ENCODE data around the gene MED15.
"Not testable (repeated sequence)": the region's sequence is repeated elsewhere in the genome, so short reads cannot be mapped to it uniquely, and the experiment has no call there.

The MED15 gene

DNA sequence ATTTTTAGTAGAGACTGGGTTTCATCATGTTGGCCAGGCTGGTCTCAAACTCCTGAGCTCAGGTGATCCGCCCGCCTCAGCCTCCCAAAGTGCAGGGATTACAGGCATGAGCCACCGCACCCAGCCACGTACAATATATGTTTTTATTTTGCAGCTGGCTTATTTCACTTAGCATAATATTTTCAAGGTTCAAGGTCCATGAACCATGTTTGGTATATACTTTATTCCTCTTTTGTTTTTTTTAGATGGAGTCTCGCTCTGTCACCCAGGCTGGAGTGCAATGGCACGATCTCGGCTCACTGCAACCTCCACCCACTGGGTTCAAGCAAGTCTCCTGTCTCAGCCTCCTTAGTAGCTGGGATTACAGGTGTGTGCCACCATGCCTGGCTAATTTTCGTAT is 31.5 kb downstream of the MED15 start:
- not testable (repeated sequence) for H3K4me2 ChIP-seq (ENCODE audit: low read length); H3K9ac ChIP-seq (ENCODE audit: low read depth, low read length); H3K27me3 ChIP-seq (ENCODE audit: control insufficient read depth, insufficient read depth, low read length); H3K9me3 ChIP-seq (replicated peaks; ENCODE audit: low read length); H3K4me3 ChIP-seq (ENCODE audit: low read length)
- peaks cover 45% of the 10 kb centered on the region for H3K36me3 ChIP-seq (ENCODE audit: insufficient read depth, low read length)
- H3K4me1 ChIP-seq (ENCODE audit: control insufficient read depth, insufficient read depth, low read length): peaks cover 15% of the 10 kb centered on the region

DNA sequence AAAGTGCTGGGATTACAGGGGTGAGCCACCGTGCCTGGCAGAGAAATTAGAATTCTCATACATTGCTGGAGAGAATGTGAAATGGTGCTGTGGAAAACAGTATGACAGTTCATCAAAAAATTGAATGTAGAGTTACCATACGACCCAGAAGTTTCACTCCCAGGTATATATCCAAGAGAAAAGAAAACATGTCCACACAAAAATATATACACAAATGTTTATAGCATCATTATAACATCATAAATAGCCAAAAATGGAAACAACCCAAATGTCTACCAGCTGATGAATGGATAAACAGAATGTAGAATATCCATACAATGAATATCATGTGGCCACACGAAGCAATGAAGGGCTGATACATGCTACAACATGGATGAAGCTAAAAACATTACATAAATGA is 34.6 kb downstream of the MED15 start:
- Histone ChIP-seq H3K27me3 (ENCODE audit: control insufficient read depth, insufficient read depth, low read length) (no peaks in the 10 kb centered on the region), H3K9ac (ENCODE audit: low read depth, low read length) (no peak overlapping the region), H3K4me2 (ENCODE audit: low read length) (no peak overlapping the region), H3K4me3 (ENCODE audit: low read length) (no peak overlapping the region), H3K4me1 (ENCODE audit: control insufficient read depth, insufficient read depth, low read length) (peaks cover 21% of the 10 kb centered on the region), H3K9me3 (replicated peaks; ENCODE audit: low read length) (no peaks in the 10 kb centered on the region), H3K36me3 (ENCODE audit: insufficient read depth, low read length) (peaks cover 44% of the 10 kb centered on the region)

DNA sequence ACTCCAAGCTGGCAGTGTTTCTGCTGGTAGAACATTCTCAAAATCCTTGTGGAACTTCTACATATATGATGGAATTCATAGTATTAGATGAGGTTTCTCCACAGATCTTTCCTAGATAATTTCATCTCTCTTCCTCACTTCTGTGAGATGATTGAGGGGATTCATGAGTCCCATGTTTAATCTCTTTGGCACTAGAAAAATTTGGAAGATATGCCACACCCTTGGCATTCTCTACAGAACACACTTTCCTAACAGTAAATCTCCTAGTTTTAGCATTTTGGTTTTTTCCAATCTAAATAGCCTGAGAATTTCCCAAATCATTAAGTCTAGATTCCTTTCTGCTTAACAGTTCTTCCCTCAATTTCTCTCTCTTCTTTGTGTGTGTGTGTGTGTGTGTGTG is 35.3 kb downstream of the MED15 start:
- no peak overlapping the region for H3K4me3 ChIP-seq (ENCODE audit: low read length)
- no peak overlapping the region for H3K9ac ChIP-seq (ENCODE audit: low read depth, low read length)
- H3K9me3 ChIP-seq (replicated peaks; ENCODE audit: low read length): no peaks in the 10 kb centered on the region
- peaks cover 23% of the 10 kb centered on the region for H3K4me1 ChIP-seq (ENCODE audit: control insufficient read depth, insufficient read depth, low read length)
- H3K27me3 ChIP-seq (ENCODE audit: control insufficient read depth, insufficient read depth, low read length): no peaks in the 10 kb centered on the region
- H3K4me2 ChIP-seq (ENCODE audit: low read length): no peak overlapping the region
- peaks cover 37% of the 10 kb centered on the region for H3K36me3 ChIP-seq (ENCODE audit: insufficient read depth, low read length)

DNA sequence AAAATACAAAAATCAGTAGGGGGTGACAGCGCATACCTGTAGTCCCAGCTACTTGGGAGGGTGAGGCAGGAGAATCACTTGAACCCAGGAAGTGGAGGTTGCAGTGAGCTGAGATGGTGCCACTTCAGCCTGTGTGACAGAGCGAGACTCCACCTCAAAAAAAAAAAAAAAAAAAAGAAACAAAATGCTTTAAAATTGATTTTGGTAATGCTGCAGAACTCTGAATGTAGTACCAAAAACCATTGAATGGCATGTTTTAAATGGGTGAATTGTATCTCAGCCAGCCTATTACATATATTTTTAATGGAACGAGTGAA is 37.9 kb downstream of the MED15 start:
- peaks cover 20% of the 10 kb centered on the region for H3K36me3 ChIP-seq (ENCODE audit: insufficient read depth, low read length)
- peaks cover 42% of the 10 kb centered on the region for H3K4me1 ChIP-seq (ENCODE audit: control insufficient read depth, insufficient read depth, low read length)
- H3K4me3 ChIP-seq (ENCODE audit: low read length); H3K4me2 ChIP-seq (ENCODE audit: low read length); H3K9ac ChIP-seq (ENCODE audit: low read depth, low read length); H3K27me3 ChIP-seq (ENCODE audit: control insufficient read depth, insufficient read depth, low read length); H3K9me3 ChIP-seq (replicated peaks; ENCODE audit: low read length): not testable (repeated sequence)

DNA sequence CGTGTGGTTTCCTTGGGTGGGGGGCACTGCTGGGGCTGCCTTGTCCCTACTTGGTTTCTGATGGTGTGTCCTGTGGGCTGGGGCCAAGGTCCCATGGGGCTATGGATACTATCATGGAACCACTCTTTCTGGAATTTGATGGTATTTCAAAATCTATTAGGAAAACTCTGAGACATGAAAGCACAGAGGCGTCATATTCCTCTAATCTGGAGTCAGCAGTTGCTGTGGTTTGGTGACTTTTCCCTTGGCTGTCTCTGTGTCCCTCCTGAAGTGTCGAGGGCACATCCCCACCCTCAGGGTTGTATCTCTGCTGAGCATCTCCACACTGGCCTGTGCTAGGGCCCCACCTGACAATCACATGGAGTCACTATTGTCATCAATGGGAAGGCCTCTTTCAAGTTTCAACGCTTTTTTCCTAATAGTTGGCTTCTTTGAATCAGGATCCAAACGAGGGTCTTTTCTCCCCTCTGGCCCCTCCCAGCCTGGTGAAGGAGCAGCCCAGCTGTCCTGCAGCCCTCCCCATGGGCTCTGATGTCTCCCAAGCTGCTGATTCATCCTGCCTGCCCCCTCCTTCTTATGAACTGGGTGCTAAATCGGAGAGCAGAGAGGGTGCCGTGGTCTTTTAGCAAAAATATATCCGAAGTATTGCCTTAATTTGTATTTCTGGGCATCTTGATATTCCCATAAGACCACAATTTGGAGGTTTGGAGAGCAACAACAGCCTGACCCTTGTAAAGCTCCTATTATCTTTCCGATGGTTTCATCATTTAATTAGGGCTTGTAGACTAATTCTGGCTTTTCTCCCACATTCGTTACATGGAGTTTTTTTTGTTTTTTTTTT is 38.5 kb downstream of the MED15 start:
- Histone ChIP-seq H3K4me1 (ENCODE audit: control insufficient read depth, insufficient read depth, low read length) (peaks cover 49% of the 10 kb centered on the region), H3K4me2 (ENCODE audit: low read length) (peak overlapping the region; percentile 44), H3K36me3 (ENCODE audit: insufficient read depth, low read length) (peaks cover 15% of the 10 kb centered on the region), H3K9me3 (replicated peaks; ENCODE audit: low read length) (no peaks in the 10 kb centered on the region), H3K27me3 (ENCODE audit: control insufficient read depth, insufficient read depth, low read length) (no peaks in the 10 kb centered on the region), H3K4me3 (ENCODE audit: low read length) (no peak overlapping the region), H3K9ac (ENCODE audit: low read depth, low read length) (no peak overlapping the region)

DNA sequence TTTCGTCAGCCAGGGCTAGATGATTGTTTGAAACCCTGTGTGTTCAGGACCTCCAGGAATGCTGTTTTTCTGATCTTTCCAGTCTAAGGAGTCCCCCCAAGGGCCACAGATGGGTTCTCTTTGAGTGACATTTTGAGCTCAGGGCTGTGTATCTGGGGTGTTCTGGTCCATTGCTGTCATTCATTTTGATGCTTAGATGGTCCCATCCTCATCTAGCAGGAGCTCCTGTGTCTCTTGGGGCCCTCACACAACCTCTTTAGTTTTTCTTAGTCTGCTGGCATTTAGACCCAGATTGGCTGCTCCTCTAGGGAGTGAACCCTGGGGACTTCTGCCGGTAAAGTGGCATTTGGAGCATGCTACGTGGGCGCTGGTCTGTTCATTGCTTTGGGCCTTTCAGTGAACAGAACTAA is 39.1 kb downstream of the MED15 start:
- H3K36me3 ChIP-seq (ENCODE audit: insufficient read depth, low read length): peaks cover 16% of the 10 kb centered on the region
- H3K4me1 ChIP-seq (ENCODE audit: control insufficient read depth, insufficient read depth, low read length): peaks cover 55% of the 10 kb centered on the region
- H3K4me3 ChIP-seq (ENCODE audit: low read length): no peak overlapping the region

DNA sequence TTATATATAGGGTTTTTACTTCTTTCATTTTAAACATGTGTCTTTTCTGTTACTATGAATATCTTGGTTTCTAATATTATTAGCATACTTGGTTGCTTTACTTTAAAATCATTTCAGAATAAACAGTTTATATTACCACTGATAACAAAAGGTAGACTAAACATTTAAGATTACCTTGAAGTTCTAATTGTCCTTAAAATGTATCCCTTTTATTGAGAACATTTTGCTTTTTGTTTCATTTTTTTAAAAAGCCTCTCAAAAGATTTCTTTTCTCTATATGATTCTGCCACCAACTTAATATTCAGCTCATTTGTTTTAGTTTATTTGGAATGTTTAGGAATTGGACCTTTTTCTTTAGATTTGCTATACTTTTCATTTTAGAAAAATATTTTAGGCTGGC is 39.6 kb downstream of the MED15 start:
- H3K27me3 ChIP-seq (ENCODE audit: control insufficient read depth, insufficient read depth, low read length): no peaks in the 10 kb centered on the region
- no peaks in the 10 kb centered on the region for H3K9me3 ChIP-seq (replicated peaks; ENCODE audit: low read length)
- peaks cover 18% of the 10 kb centered on the region for H3K36me3 ChIP-seq (ENCODE audit: insufficient read depth, low read length)
- H3K4me3 ChIP-seq (ENCODE audit: low read length): no peak overlapping the region
- peak overlapping the region; percentile 32 for H3K9ac ChIP-seq (ENCODE audit: low read depth, low read length)
- H3K4me2 ChIP-seq (ENCODE audit: low read length): peak overlapping the region; percentile 44
- H3K4me1 ChIP-seq (ENCODE audit: control insufficient read depth, insufficient read depth, low read length): peaks cover 60% of the 10 kb centered on the region

More for the DNA sequence above, 39.1 kb downstream of the MED15 start:
- Histone ChIP-seq H3K4me2 (ENCODE audit: low read length) (peak overlapping the region; percentile 44), H3K9ac (ENCODE audit: low read depth, low read length) (no peak overlapping the region), H3K9me3 (replicated peaks; ENCODE audit: low read length) (no peaks in the 10 kb centered on the region), H3K27me3 (ENCODE audit: control insufficient read depth, insufficient read depth, low read length) (no peaks in the 10 kb centered on the region)

DNA sequence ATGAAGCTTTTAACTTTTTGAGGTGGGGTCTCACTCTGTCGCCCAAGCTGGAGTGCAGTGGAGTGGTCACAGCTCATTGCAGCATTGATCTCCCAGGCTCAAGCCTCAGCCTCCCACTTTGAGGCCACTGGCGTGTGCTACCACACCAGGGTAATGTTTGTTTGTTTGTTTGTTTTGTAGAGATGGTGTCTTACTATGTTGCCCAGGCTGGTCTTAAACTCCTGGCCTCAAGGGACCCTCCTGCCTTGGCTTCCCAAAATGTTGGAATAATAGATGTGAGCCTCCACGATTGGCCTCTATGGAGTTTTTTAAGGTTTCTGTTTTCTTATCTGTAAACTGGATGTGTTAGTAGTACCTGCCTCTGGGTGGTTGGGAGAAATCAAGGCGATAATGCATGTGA is 41.4 kb downstream of the MED15 start:
- no peaks in the 10 kb centered on the region for H3K9me3 ChIP-seq (replicated peaks; ENCODE audit: low read length)
- H3K9ac ChIP-seq (ENCODE audit: low read depth, low read length): no peak overlapping the region
- peaks cover 24% of the 10 kb centered on the region for H3K36me3 ChIP-seq (ENCODE audit: insufficient read depth, low read length)
- H3K27me3 ChIP-seq (ENCODE audit: control insufficient read depth, insufficient read depth, low read length): no peaks in the 10 kb centered on the region
- peaks cover 74% of the 10 kb centered on the region for H3K4me1 ChIP-seq (ENCODE audit: control insufficient read depth, insufficient read depth, low read length)
- peak overlapping the region; percentile 33 for H3K4me2 ChIP-seq (ENCODE audit: low read length)
- H3K4me3 ChIP-seq (ENCODE audit: low read length): no peak overlapping the region

DNA sequence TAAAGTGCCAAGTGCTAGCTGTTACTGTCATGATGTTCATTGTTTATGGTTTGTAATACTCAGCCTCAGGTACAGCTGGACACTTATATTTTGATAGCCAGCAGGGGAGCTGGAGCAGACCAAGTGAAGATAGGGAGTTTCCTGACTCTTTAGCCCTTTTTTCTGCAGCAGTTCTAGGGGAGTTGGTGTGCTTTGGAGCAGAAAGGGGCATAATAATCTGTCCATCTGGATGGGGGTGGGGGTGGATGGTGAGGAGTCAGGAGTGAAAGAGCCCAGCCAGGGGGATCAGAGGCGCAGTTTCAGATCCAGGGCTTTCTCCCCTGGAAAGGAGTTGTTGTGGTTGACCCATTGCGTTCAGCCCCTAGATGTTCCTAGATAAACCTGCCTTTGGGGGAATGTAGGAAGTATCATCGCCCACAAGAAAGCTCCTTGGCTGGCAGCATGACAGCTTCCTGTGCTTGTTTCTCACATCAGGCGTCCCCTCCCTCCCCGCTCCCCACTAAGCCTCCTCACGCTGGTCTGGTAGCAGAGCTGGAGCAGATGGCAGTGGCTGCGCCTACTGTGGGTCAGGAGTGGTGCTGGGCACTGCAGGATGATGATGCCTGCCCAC is 41.9 kb downstream of the MED15 start:
- peaks cover 25% of the 10 kb centered on the region for H3K36me3 ChIP-seq (ENCODE audit: insufficient read depth, low read length)
- H3K4me2 ChIP-seq (ENCODE audit: low read length): peak overlapping the region; percentile 33
- peaks cover 79% of the 10 kb centered on the region for H3K4me1 ChIP-seq (ENCODE audit: control insufficient read depth, insufficient read depth, low read length)
- H3K9me3 ChIP-seq (replicated peaks; ENCODE audit: low read length): no peaks in the 10 kb centered on the region
- H3K9ac ChIP-seq (ENCODE audit: low read depth, low read length): peak overlapping the region; percentile 71
- no peak overlapping the region for H3K4me3 ChIP-seq (ENCODE audit: low read length)
- no peaks in the 10 kb centered on the region for H3K27me3 ChIP-seq (ENCODE audit: control insufficient read depth, insufficient read depth, low read length)

DNA sequence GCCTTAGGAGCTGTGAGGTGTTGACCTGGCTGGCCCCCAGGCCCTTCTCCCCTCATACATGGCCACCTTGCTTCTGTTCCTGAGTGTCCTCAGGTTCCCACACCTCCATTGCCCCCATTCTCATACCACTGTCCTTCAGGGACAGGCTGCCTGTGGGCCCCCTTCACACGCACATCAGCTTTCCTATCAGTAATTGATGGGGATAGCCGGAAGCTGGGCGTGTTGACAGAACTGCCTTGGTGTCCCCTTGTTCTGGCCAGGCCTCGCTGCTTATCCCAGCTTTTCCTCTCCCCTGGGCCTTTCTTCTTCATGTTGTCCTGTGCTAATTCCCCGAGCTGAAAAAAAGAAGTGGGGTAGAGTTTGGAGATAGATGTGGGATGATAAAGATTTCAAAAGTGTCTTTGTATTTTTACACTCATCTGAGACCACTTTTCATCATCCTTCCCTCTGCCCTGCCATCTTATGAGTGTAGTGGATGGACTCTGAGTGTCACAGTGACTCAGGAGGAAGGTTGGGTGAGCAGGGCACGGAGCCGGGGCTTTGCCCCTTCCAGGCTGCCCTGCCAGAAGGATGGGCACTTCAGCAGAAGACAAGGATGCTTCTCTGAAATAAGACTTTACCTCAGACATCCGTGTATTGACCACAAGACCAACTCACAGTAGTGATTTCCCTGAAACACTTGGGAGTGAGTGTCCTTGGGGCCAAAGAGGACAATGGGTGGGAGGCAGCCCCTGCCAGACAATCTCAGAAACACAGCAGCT is 42.8 kb downstream of the MED15 start:
- Histone ChIP-seq H3K9me3 (replicated peaks; ENCODE audit: low read length) (no peaks in the 10 kb centered on the region), H3K4me2 (ENCODE audit: low read length) (peak overlapping the region; percentile 60), H3K27me3 (ENCODE audit: control insufficient read depth, insufficient read depth, low read length) (no peaks in the 10 kb centered on the region), H3K4me1 (ENCODE audit: control insufficient read depth, insufficient read depth, low read length) (peaks cover 88% of the 10 kb centered on the region), H3K4me3 (ENCODE audit: low read length) (peak overlapping the region; percentile 36), H3K9ac (ENCODE audit: low read depth, low read length) (peak overlapping the region; percentile 71), H3K36me3 (ENCODE audit: insufficient read depth, low read length) (peaks cover 34% of the 10 kb centered on the region)

DNA sequence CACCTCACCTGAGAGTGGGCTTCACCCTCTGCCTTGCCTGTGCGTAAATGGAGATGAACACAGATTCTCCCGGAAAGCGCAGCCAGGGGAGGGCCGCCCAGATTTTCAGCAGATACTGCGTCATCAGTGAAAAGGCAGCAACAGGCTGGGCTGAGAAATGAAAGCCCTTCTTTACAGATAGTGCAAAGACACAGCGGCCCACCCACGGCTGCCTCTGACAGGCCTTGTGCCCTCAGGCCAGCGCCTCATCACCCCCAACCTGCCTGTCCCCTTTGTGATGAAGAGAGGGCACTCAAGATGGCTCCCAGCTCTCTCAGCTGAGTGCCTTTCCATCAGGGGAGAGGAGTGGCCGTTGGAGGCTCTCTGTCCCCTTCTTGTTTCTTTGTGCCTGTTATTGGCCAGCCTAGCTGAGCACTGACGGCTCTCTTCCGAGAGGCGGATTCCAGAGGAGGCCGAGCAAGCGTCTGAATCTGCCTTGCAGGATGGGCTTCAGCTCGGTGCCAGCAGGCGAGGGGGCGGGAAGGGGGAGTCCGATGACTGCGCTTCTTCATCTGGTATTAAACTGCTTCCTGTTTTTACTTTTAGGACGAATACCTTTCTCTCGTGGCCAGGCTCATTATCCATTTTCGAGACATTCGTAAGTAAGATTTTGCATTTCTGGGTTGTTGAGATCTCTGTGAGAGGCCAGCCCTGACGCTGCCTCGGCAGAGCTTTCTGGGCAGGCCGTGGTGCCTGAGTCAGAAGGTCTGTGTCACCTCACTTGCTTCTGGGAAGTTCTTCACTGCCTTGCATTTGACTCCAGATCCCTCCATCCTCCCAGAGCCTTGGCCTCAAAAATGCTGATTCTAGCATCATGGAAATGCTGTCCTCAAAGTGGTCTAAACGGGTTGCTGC is 43.7 kb downstream of the MED15 start:
- H3K4me1 ChIP-seq (ENCODE audit: control insufficient read depth, insufficient read depth, low read length): peaks cover 88% of the 10 kb centered on the region
- H3K9me3 ChIP-seq (replicated peaks; ENCODE audit: low read length): no peaks in the 10 kb centered on the region

More for the DNA sequence above, 43.7 kb downstream of the MED15 start:
- Histone ChIP-seq H3K4me2 (ENCODE audit: low read length) (peak overlapping the region; percentile 60), H3K4me3 (ENCODE audit: low read length) (peak overlapping the region; percentile 36), H3K27me3 (ENCODE audit: control insufficient read depth, insufficient read depth, low read length) (no peaks in the 10 kb centered on the region), H3K36me3 (ENCODE audit: insufficient read depth, low read length) (peaks cover 42% of the 10 kb centered on the region), H3K9ac (ENCODE audit: low read depth, low read length) (peak overlapping the region; percentile 71)
